Muscle of back (tissue), 11 donors: Measurements from ENCODE around the gene ZNF239. TPM values are rescaled to one million over a fixed set of nuclear protein-coding genes. Genes with fewer than 3 reads are reported as not detected.
A peak's percentile ranks its signal among the peaks of the same experiment; 100 is the strongest.
"Not testable (repeated sequence)": the region's sequence is repeated elsewhere in the genome, so short reads cannot be mapped to it uniquely, and the experiment has no call there.

Source experiments
- DNase-seq, 3 donors: peaks; one replicate each; pipeline versions ENCODE4 v3.0.0 to v3.0.0-alpha.2; 2013
- polyA plus RNA-seq, 10 donors: library from polyadenylated mRNA; unstranded; fragments of 120-200 nt; gene quantifications; one replicate each; pipeline ENCODE4 v1.2.1, GENCODE V29; 2013; ENCODE audit not compliant: insufficient read length in 10 of 10

ZNF239 gene
- polyA plus RNA-seq, 10 donors, result 5.5 to 9.3 (median 7.6) TPM

GRCh38 chr10:43585046-43585445 lies 10.6 kb upstream of the ZNF239 start:
- no peak for DNase-seq

GRCh38 chr10:43584051-43584450 lies 9.6 kb upstream of the ZNF239 start:
- DNase-seq, result no peak

GRCh38 chr10:43576580-43576979 lies 2.2 kb upstream of the ZNF239 start:
- no peak for DNase-seq

- DNase-seq, result no peak
These were observed 1.6 kb upstream of the ZNF239 start for GRCh38 chr10:43576062-43576461.

- DNase-seq, result no peak
These were observed 490 bp upstream of the ZNF239 start for GRCh38 chr10:43574906-43575305.

- DNase-seq, result peak; percentile 17 to 46 (median 21)
These were observed 991 bp downstream of the ZNF239 start for GRCh38 chr10:43573250-43574000.

- no peak for DNase-seq
These were observed 3.4 kb downstream of the ZNF239 start for GRCh38 chr10:43570971-43571370.

- no peak for DNase-seq
These were observed 4.7 kb downstream of the ZNF239 start for GRCh38 chr10:43569681-43570080.

- no peak for DNase-seq
These were observed 17.2 kb downstream of the ZNF239 start for GRCh38 chr10:43557214-43557613.

- not testable (repeated sequence) for DNase-seq
These were observed 30.7 kb downstream of the ZNF239 start for GRCh38 chr10:43543746-43544145.

GRCh38 chr10:43524434-43525247 lies 49.8 kb downstream of the ZNF239 start:
- no peak for DNase-seq

Other genes with a start within 250 kb of the ZNF239 start
- gene FXYD4, start 203.0 kb downstream of the ZNF239 start, polyA plus RNA-seq, result 1 to 10 TPM in 4 of 10 donors, under 1 TPM in 5, not detected in 1; 0.25 to 2.2 (median 0.99) TPM
- 100 to 1,000 TPM; 102 to 147 (median 110) TPM for gene HNRNPF, start 165.4 kb downstream of the ZNF239 start, polyA plus RNA-seq
- 1 to 10 TPM; 3.6 to 6.2 (median 4.1) TPM for gene ZNF487, start 137.5 kb downstream of the ZNF239 start, polyA plus RNA-seq
- gene ZNF485, start 31.8 kb upstream of the ZNF239 start, polyA plus RNA-seq, result 1 to 10 TPM; 2.0 to 4.0 (median 3.3) TPM
- gene ZNF32, start 74.3 kb upstream of the ZNF239 start, polyA plus RNA-seq, result 10 to 100 TPM; 39.8 to 62.7 (median 46.0) TPM